ES-I3 (cell line): Measurements from ENCODE around the gene NOM1.

Source experiments
- H3K36me3 ChIP-seq: 2 replicates; pipeline ENCODE4 v1.6.1; 2013; ENCODE audit warnings: mild to moderate bottlenecking, low read length, control low read depth, moderate library complexity; ENCODE audit not compliant: insufficient read depth
- H3K4me1 ChIP-seq: 2 replicates; pipeline ENCODE4 v1.6.1; 2013; ENCODE audit warnings: mild to moderate bottlenecking, control low read depth, low read length; ENCODE audit not compliant: insufficient read depth
- H3K9ac ChIP-seq: 2 replicates; pipeline ENCODE4 v1.6.1; 2013; ENCODE audit warnings: low read depth, mild to moderate bottlenecking, low read length, moderate library complexity
- H3K9me3 ChIP-seq: 2 replicates; pipeline ENCODE4 v1.6.1; 2013; ENCODE audit warnings: mild to moderate bottlenecking, low read length, moderate library complexity; ENCODE audit not compliant: control insufficient read depth, insufficient read depth

Gene NOM1

DNA sequence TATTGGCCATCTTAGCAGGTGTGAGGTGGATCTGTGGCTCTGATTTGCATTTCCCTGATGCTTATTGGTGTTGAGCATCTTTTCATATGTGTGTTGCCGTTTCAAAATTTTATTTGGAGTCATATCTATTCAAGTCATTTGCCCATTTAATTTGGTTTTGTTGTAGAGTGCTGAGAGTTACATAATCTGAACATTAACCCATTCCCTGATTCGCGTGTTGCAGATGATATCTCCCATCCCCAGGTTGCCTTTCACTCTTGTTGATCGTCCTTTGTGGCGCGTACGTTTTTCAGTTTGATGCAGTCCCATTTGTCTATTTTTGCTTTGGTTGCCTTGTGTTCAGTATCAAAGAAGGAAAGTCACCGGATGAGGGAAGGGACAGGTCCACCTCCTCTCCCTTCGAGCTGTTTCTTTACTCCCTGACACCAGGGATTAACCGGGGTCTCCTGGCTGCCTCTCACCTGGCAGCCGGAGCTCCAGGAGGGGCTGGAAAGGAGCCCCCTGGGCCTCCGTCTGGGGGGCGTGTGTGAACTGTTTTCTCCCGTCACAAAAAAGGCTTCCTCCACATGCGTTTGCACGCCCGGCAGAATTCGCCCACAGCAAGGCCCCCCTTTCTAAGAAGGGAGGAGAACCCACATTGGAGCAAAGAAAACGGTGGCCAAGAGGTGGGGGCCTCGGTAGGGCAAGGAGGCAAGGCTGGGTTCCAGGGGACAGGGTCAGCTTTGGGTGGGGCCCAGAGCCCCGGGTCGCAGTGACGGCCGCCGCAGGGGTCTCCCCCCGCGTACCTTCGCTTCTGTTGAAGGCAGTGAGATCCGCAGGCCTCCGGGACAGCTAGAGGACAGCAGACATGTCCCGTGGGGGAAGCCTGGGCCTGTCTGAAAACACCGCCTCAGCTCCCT is 52.7 kb downstream of the NOM1 start:
- Histone ChIP-seq H3K9me3 (no peaks in the 10 kb centered on the region; the same call in 1 of the 2 replicates), H3K4me1 (peaks cover 12% of the 10 kb centered on the region), H3K9ac (peak overlapping the region; percentile 42; the same call in 1 of the 2 replicates), H3K36me3 (no peaks in the 10 kb centered on the region)

DNA sequence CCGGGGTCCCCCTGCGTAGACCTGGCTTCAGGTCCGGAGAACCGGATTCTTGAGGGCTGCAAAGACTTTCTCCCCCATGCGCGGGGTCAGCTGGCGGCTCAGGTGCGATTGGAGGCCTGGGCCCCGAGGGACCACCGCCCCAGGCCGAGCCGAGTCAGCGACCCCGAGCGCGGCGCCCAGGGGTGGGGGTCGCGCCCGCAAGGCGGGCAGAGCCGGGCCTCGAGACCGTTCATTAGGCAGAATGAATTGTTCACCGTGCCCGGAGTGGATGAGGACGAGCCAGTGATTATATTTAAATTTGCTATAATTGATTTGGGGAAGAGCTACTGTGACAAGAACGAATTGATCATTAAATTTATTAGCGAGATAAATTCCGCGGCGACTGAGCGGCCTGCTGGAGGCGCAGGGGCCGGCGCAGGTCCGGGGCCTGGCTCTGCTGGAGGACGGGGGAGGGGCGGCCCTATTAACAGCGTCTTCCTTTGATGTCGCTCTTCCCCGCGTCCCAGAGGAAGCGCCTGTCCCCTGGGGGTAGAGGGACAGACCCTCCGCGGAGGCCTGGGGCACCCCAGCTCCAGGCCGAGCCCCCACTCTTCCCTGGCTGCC is 53.4 kb downstream of the NOM1 start:
- no peaks in the 10 kb centered on the region; the same call in 1 of the 2 replicates for H3K9me3 ChIP-seq
- H3K9ac ChIP-seq: peak overlapping the region; percentile 42; the same call in 1 of the 2 replicates
- peaks cover 12% of the 10 kb centered on the region for H3K4me1 ChIP-seq

DNA sequence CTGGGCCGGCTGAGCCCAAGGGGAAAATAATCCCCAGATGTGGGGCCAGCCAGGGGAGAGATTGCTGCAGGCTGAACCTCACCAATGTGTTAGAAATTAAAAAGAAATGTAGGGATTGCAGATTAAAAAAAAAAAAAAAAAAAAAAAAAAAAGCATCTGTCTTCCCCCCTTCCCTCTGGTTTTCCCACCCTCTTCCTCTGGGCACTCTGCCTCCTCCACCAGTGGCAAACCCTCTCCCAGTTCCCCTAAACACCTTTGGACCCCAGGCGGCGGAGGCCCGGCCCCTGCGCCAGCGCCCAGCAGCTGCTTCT is 53.9 kb downstream of the NOM1 start:
- H3K4me1 ChIP-seq: peaks cover 12% of the 10 kb centered on the region
- H3K9ac ChIP-seq: no peak overlapping the region; the same call in 1 of the 2 replicates
- H3K36me3 ChIP-seq: no peaks in the 10 kb centered on the region
- no peaks in the 10 kb centered on the region; the same call in 1 of the 2 replicates for H3K9me3 ChIP-seq

More for the DNA sequence above, 53.4 kb downstream of the NOM1 start:
- no peaks in the 10 kb centered on the region for H3K36me3 ChIP-seq

DNA sequence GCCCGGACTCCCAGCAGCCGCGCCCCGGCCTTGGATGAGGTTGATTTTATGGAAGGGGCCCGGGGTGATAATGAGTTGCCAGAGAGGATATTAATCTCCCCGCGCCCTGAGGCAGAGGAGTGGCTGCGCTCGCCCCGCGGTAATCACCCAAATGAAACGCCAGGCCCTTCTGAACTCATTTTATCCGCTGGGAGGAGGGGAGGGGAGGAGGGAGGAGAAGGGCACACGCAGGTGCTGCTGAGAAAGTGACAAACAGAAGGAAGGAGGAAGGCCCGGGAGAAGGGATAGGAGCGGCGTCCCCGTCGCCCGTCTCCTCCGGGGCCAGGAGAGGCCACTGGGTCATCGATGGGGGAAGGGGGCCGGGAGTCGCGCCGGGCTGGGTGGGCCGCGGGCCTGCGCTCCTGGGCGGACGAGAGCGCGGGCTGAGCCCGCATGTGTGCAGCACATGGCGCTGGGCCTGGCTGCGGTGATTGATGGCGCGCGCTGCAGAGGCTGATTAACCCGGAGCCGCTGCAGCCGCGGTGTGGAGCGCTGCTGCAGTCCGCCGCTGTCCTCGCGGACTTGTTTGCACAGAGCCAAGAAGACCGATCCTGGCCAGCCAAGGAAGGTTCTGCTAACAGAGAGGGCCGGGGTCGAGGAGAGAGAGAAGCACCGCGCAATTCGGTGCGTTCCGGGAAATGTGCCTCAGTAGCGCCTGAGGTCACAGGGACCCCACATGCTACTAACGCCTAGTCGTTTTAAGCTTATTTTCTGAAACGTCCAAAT is 54.4 kb downstream of the NOM1 start:
- no peaks in the 10 kb centered on the region for H3K36me3 ChIP-seq
- peaks cover 12% of the 10 kb centered on the region for H3K4me1 ChIP-seq
- H3K9me3 ChIP-seq: no peaks in the 10 kb centered on the region; the same call in 1 of the 2 replicates
- H3K9ac ChIP-seq: peak overlapping the region; percentile 11; the same call in 1 of the 2 replicates

- peak overlapping the region; percentile 11; the same call in 1 of the 2 replicates for H3K9ac ChIP-seq
- no peaks in the 10 kb centered on the region for H3K36me3 ChIP-seq
- H3K4me1 ChIP-seq: peaks cover 8% of the 10 kb centered on the region
- no peaks in the 10 kb centered on the region; the same call in 1 of the 2 replicates for H3K9me3 ChIP-seq
Measured at GRCh38 chr7:157004521-157005455, 55.3 kb downstream of the NOM1 start.

- H3K4me1 ChIP-seq: peaks cover 8% of the 10 kb centered on the region
- no peaks in the 10 kb centered on the region; the same call in 1 of the 2 replicates for H3K9me3 ChIP-seq
Measured at GRCh38 chr7:157005456-157006204, 56.1 kb downstream of the NOM1 start.

GRCh38 chr7:157006205-157006747 is 56.8 kb downstream of the NOM1 start:
- H3K36me3 ChIP-seq: no peaks in the 10 kb centered on the region
- no peaks in the 10 kb centered on the region; the same call in 1 of the 2 replicates for H3K9me3 ChIP-seq
- peaks cover 4% of the 10 kb centered on the region for H3K4me1 ChIP-seq
- no peak overlapping the region for H3K9ac ChIP-seq

More at GRCh38 chr7:157005456-157006204, 56.1 kb downstream of the NOM1 start:
- Histone ChIP-seq H3K9ac (peak overlapping the region; percentile 16; the same call in 1 of the 2 replicates), H3K36me3 (no peaks in the 10 kb centered on the region)

DNA sequence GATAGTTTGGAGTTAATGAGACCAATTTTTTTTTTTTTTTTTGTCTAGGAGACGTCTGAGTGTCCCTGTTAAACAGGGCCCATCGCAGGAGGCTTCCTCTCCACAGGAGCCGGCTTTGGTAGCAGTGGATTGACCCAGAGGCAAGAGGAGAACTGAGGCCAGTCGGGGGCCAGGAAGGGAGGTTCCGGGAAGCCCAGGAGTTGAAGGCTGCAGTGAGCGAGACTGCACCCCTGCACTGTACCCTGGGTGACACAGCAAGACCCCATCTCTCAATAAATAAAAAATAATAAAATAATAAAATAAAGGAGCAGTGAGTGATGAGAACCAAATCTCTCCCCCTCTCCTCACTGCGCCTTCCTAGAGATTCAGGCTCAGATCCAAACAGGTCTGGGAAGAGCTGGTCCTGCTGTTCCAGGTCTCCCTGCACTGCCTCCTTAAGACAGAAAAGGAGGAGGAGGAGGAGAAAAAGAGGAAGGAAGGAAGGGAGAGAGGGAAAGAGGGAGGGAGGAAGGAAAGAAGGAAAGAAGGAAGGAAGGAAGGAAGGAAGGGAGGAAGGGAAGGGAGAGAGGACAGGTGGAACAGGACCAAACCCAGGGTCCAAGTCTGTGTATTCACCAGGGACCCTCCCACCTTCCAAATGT is 57.4 kb downstream of the NOM1 start:
- H3K36me3 ChIP-seq: no peaks in the 10 kb centered on the region
- no peaks in the 10 kb centered on the region for H3K9me3 ChIP-seq
- no peak overlapping the region for H3K9ac ChIP-seq
- peaks cover 5% of the 10 kb centered on the region for H3K4me1 ChIP-seq

GRCh38 chr7:157007470-157008066 is 58.1 kb downstream of the NOM1 start:
- Histone ChIP-seq H3K9ac (no peak overlapping the region), H3K9me3 (no peaks in the 10 kb centered on the region), H3K36me3 (no peaks in the 10 kb centered on the region), H3K4me1 (peaks cover 6% of the 10 kb centered on the region)

GRCh38 chr7:157008206-157009169 is 59.0 kb downstream of the NOM1 start:
- Histone ChIP-seq H3K9me3 (no peaks in the 10 kb centered on the region), H3K4me1 (peaks cover 11% of the 10 kb centered on the region), H3K9ac (no peak overlapping the region), H3K36me3 (no peaks in the 10 kb centered on the region)

- no peaks in the 10 kb centered on the region for H3K36me3 ChIP-seq
- peaks cover 15% of the 10 kb centered on the region for H3K4me1 ChIP-seq
- no peaks in the 10 kb centered on the region for H3K9me3 ChIP-seq
- no peak overlapping the region for H3K9ac ChIP-seq
Measured at GRCh38 chr7:157009170-157009777, 59.8 kb downstream of the NOM1 start.
